OCI-LY3 (cell line): ENCODE results near the gene MTMR11.
A peak's percentile ranks its signal among the peaks of the same experiment; 100 is the strongest.
"Not testable (repeated sequence)": the region's sequence is repeated elsewhere in the genome, so short reads cannot be mapped to it uniquely, and the experiment has no call there.

Experiments used
- H2AFZ ChIP-seq: fragments of 200-600, 300-600 bp; shearing (Covaris generic); 2 replicates; pipeline ENCODE4 v1.6.0; 2014; ENCODE audit warnings: antibody characterized with exemption, low read depth, low read length
- H3K27ac ChIP-seq: fragments of 200-600, 300-600 bp; sonication (generic); 2 replicates; pipeline ENCODE4 v1.5.1; 2014; ENCODE audit warnings: mild to moderate bottlenecking, low read length, moderate library complexity, mixed read lengths
- H3K27me3 ChIP-seq: fragments of 200-600, 300-600 bp; sonication (generic); 2 replicates; pipeline ENCODE4 v1.6.1; 2014; ENCODE audit warnings: low read depth, low read length, mixed read lengths
- H3K36me3 ChIP-seq: fragments of 200-600, 300-600 bp; sonication (generic); replicated peaks from 2 replicates; pipeline ENCODE3; 2014; ENCODE audit warnings: low read depth, low read length, mixed read lengths
- H3K4me1 ChIP-seq: fragments of 300-600, 200-600 bp; sonication (generic); 2 replicates; pipeline ENCODE4 v1.6.1; 2014; ENCODE audit warnings: low read length, mixed read lengths
- H3K4me2 ChIP-seq: fragments of 200-600, 300-600 bp; sonication (generic); 2 replicates; pipeline ENCODE4 v1.6.1; 2014; ENCODE audit warnings: low read length, mixed read lengths
- H3K4me3 ChIP-seq: fragments of 300-600, 200-600 bp; sonication (generic); 2 replicates; pipeline ENCODE4 v1.5.1; 2014; ENCODE audit warnings: antibody characterized with exemption, mild to moderate bottlenecking, low read length, moderate library complexity
- H3K79me2 ChIP-seq: fragments of 300-600, 200-600 bp; shearing (Covaris generic); 2 replicates; pipeline ENCODE4 v1.6.1; 2014; ENCODE audit warnings: mild to moderate bottlenecking, low read length, mixed read lengths
- H3K9ac ChIP-seq: fragments of 300-600, 200-600 bp; shearing (Covaris generic); 2 replicates; pipeline ENCODE4 v1.6.0; 2014; ENCODE audit warnings: mild to moderate bottlenecking, low read length, moderate library complexity
- H3K9me3 ChIP-seq: fragments of 200-600, 300-600 bp; shearing (Covaris generic); 2 replicates; pipeline ENCODE4 v1.6.1; 2014; ENCODE audit warnings: low read length, mixed read lengths; ENCODE audit not compliant: insufficient read depth
- H4K20me1 ChIP-seq: fragments of 200-600, 300-600 bp; sonication (generic); 2 replicates; pipeline ENCODE4 v1.6.1; 2016; ENCODE audit warnings: low read length, mixed read lengths; ENCODE audit not compliant: insufficient read depth
- EZH2phosphoT487 ChIP-seq: fragments of 200-600 bp; shearing (Covaris generic); IDR thresholded peaks from 2 replicates; pipeline ENCODE4 v1.6.1; 2018; ENCODE audit warnings: antibody characterized with exemption, mixed run types, low read depth
- TF ChIP-seq, protein P1 (sequence below): fragments of 200-600, 300-600 bp; sonication (generic); IDR thresholded peaks from 2 replicates; pipeline ENCODE4 v1.5.1; 2014; ENCODE audit warnings: antibody characterized with exemption, low read length, low read depth

MTMR11 gene

GRCh38 chr1:149942885-149943284, 6.2 kb upstream of the MTMR11 start:
- Histone ChIP-seq H3K9ac (no peak overlapping the region), H3K36me3 (peaks cover 3% of the 10 kb centered on the region), H3K4me1 (peaks cover 8% of the 10 kb centered on the region), H3K4me3 (no peak overlapping the region), H3K79me2 (no peaks in the 10 kb centered on the region), H3K9me3 (no peaks in the 10 kb centered on the region), H3K27ac (no peak overlapping the region), H4K20me1 (no peaks in the 10 kb centered on the region), H3K4me2 (no peak overlapping the region), H3K27me3 (no peaks in the 10 kb centered on the region), H2AFZ (no peak overlapping the region)
- TF ChIP-seq, protein P1, sequence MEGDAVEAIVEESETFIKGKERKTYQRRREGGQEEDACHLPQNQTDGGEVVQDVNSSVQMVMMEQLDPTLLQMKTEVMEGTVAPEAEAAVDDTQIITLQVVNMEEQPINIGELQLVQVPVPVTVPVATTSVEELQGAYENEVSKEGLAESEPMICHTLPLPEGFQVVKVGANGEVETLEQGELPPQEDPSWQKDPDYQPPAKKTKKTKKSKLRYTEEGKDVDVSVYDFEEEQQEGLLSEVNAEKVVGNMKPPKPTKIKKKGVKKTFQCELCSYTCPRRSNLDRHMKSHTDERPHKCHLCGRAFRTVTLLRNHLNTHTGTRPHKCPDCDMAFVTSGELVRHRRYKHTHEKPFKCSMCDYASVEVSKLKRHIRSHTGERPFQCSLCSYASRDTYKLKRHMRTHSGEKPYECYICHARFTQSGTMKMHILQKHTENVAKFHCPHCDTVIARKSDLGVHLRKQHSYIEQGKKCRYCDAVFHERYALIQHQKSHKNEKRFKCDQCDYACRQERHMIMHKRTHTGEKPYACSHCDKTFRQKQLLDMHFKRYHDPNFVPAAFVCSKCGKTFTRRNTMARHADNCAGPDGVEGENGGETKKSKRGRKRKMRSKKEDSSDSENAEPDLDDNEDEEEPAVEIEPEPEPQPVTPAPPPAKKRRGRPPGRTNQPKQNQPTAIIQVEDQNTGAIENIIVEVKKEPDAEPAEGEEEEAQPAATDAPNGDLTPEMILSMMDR: no peak
- TF ChIP-seq EZH2phosphoT487: no peak

GRCh38 chr1:149942207-149942606, 5.5 kb upstream of the MTMR11 start:
- Histone ChIP-seq H3K36me3 (peaks cover 3% of the 10 kb centered on the region), H3K9ac (no peak overlapping the region), H2AFZ (no peak overlapping the region), H4K20me1 (no peaks in the 10 kb centered on the region), H3K4me1 (peaks cover 14% of the 10 kb centered on the region), H3K9me3 (no peaks in the 10 kb centered on the region), H3K79me2 (no peaks in the 10 kb centered on the region), H3K4me3 (no peak overlapping the region), H3K4me2 (no peak overlapping the region), H3K27ac (no peak overlapping the region), H3K27me3 (no peaks in the 10 kb centered on the region)
- TF ChIP-seq, protein P1: no peak

DNA sequence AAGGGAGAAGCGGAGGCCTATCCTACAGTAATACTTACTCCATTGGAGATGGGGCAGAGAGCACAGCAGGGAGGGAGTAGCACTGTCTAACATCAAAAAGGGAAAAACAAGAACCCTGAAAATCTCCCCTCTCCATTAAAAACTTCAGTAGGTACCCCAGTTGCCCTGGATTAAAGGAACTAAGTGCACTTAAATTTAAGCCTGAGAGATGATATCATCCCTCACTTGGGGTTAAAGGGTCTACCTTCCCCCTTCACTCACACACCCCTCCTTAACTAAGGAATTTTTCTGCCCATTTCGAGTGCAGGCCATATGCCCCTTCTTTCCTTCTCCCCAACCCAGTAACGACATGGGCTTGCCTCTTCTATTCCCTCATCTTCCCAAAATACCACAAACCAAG, 3.7 kb upstream of the MTMR11 start:
- Histone ChIP-seq H3K4me1 (peaks cover 28% of the 10 kb centered on the region), H3K9me3 (no peaks in the 10 kb centered on the region), H3K27ac (no peak overlapping the region), H4K20me1 (no peaks in the 10 kb centered on the region), H3K27me3 (no peaks in the 10 kb centered on the region), H3K36me3 (peaks cover 3% of the 10 kb centered on the region), H3K79me2 (no peaks in the 10 kb centered on the region), H3K4me3 (no peak overlapping the region), H3K4me2 (no peak overlapping the region), H2AFZ (no peak overlapping the region), H3K9ac (no peak overlapping the region)
- TF ChIP-seq EZH2phosphoT487: no peak
- TF ChIP-seq, protein P1: no peak

DNA sequence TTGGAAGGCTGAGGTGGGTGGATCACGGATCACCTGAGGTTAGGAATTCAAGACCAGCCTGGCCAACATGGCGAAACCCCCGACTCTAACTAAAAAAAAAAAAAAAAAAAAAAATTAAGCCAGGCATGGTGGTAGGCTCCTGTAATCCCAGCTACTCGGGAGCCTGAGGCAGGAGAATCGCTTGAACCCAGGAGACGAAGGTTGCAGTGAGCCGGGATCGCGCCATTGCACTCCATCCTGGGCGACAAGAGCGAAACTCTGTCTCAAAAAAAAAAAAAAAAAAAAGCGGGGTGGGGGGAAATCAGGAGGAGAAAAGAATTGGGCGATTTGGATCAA, 2.0 kb upstream of the MTMR11 start:
- H3K9me3 ChIP-seq, H4K20me1 ChIP-seq, H3K27ac ChIP-seq, H3K36me3 ChIP-seq, H3K4me2 ChIP-seq, H3K79me2 ChIP-seq, H2AFZ ChIP-seq, H3K4me3 ChIP-seq, H3K9ac ChIP-seq, H3K27me3 ChIP-seq: not testable (repeated sequence)
- peaks cover 28% of the 10 kb centered on the region for H3K4me1 ChIP-seq

DNA sequence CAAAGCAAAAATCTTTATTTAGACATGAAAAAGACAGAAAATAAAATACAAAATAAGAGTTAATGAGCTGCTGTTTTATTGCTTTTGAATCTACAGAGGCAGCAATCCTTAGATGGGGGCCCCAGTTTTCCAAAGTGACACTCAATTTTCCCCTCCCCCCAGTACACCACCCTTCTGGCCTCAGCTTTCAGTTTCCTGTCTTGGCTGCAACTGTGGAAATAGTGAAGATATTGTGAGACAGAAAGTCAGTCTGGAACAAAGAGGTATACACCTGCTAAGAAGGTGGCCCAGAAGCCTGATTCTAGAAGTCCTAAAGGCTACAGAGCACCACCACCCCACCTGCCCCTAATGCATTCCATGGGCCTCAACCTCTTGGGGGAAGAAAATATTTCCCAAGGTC, 1.1 kb upstream of the MTMR11 start:
- Histone ChIP-seq H3K36me3 (no peaks in the 10 kb centered on the region), H3K27me3 (no peaks in the 10 kb centered on the region), H2AFZ (no peak overlapping the region), H3K4me1 (peaks cover 28% of the 10 kb centered on the region), H4K20me1 (no peaks in the 10 kb centered on the region), H3K9me3 (no peaks in the 10 kb centered on the region), H3K4me3 (no peak overlapping the region), H3K27ac (no peak overlapping the region), H3K9ac (no peak overlapping the region), H3K4me2 (peak overlapping the region; percentile 43), H3K79me2 (no peaks in the 10 kb centered on the region)
- no peak for TF ChIP-seq EZH2phosphoT487
- TF ChIP-seq, protein P1: no peak
